Kidney (tissue), 14 donors: ENCODE results near the gene LRRC2. TPM values are rescaled to one million over a fixed set of nuclear protein-coding genes. Genes with fewer than 3 reads are reported as not detected.
"Not testable (repeated sequence)": the region's sequence is repeated elsewhere in the genome, so short reads cannot be mapped to it uniquely, and the experiment has no call there.

Experiments
- DNase-seq, 5 donors: peaks; one replicate each; pipeline ENCODE4 v3.0.0-alpha.2; 2013 to 2020
- FAIRE-seq: peaks from 2 replicates; lab custom pipeline; 2012; peaks lifted over from hg19 to GRCh38; lab: Jason Lieb, UNC
- H3K27ac ChIP-seq, 2 donors: one replicate each; pipeline ENCODE4 v1.7.0; 2013; ENCODE audit warnings: low read depth in 2 of 2, low read length in 2 of 2, inconsistent platforms in 1 of 2
- H3K27me3 ChIP-seq: one replicate; pipeline ENCODE4 v1.7.1; 2013; ENCODE audit warnings: low read length, inconsistent platforms; ENCODE audit not compliant: control insufficient read depth, insufficient read depth
- H3K36me3 ChIP-seq, 3 donors: one replicate each; pipeline versions ENCODE4 v1.7.0 to v1.7.1; 2013; ENCODE audit warnings: low read length in 3 of 3, control low read depth in 1 of 3, inconsistent platforms in 1 of 3; ENCODE audit not compliant: insufficient read depth in 3 of 3, control insufficient read depth in 2 of 3
- H3K4me1 ChIP-seq, 3 donors: one replicate each; pipeline versions ENCODE4 v1.7.0 to v1.7.1; 2013; ENCODE audit warnings: low read length in 3 of 3, inconsistent platforms in 1 of 3, low read depth in 1 of 3; ENCODE audit not compliant: control insufficient read depth in 2 of 3, insufficient read depth in 2 of 3
- H3K4me3 ChIP-seq, 3 donors: one replicate each; pipeline versions ENCODE4 v1.7.0 to v1.8.1; 2013; ENCODE audit warnings: low read length in 3 of 3, control low read depth in 1 of 3, inconsistent platforms in 1 of 3
- H3K9ac ChIP-seq, 3 donors: one replicate each; pipeline versions ENCODE4 v1.7.0 to v1.7.1; 2013; ENCODE audit warnings: low read length in 3 of 3, control low read depth in 1 of 3, inconsistent platforms in 1 of 3
- H3K9me3 ChIP-seq, 3 donors: one replicate each; pipeline versions ENCODE4 v1.7.0 to v1.7.1; 2013; ENCODE audit warnings: low read length in 3 of 3, control low read depth in 1 of 3, inconsistent platforms in 1 of 3; ENCODE audit not compliant: control insufficient read depth in 2 of 3, insufficient read depth in 1 of 3
- intact Hi-C: fragments of 100-400 bp; cut with DNase I; formaldehyde crosslinking; loops from one replicate; pipeline ENCODE4 v1.11.1; 2022
- polyA plus RNA-seq: library from polyadenylated mRNA; stranded (reverse); fragments of 350-450 nt; fragmentation: Illumina TruSeq; extraction: RNeasy Lipid Tissue Mini Kit (QIAGEN cat#74804); gene quantifications from one replicate; pipeline ENCODE4 v1.2.3, GENCODE V29; 2014; ENCODE audit warnings: low read depth, low replicate concordance; ENCODE audit not compliant: insufficient read depth
- total RNA-seq: library from RNA; stranded (reverse); fragmentation: NEBNext Ultra II Directional; extraction: Animal tissue kit (Norgen Biotek cat#: 25700); gene quantifications from one replicate; pipeline ENCODE4 v1.2.1, GENCODE V29; 2021
- TF ChIP-seq, protein P1 (sequence below): IDR thresholded peaks from 3 replicates; pipeline ENCODE4 v1.5.1; 2012; ENCODE audit warnings: mild to moderate bottlenecking, moderate library complexity, borderline replicate concordance; ENCODE audit not compliant: insufficient read depth; ENCODE audit errors: extremely low read depth
- donor health status: control.
- donor health status: control.
- donor health status: control.
- donor health status: control.
- donor health status: control.
- donor health status: DM: yes; HTN: yes; CAD: no.
- donor health status: Normal renal cell carcinoma (clear cell type).

The LRRC2 gene
- total and polyA plus RNA-seq, 2 donors from 2014 or later: 3.4 to 7.5 TPM

DNA sequence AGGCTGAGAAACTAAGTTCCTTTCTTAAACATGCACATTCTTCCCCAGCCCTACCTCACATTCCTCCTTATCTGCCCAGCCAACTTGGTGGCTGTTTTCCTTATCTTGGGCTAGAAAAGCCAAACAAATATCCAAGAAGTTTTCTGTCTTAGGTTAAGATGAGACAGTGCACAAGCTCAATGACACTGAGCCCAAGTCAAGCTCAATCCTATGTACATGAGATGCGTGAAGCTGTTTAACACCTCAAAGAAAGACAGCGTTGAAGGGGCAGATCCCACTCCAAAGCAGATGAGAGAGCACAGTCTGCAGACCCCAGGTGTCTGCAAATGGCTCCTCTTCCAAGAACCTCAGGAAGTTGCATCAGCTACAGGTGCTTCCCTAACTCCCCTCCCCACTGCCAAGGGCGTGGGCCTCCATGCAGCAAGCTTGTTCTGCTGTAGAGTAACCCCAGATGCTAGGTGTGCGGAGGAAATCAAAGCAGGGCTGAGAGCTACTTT, 16.6 kb downstream of the LRRC2 start:
- Histone ChIP-seq H3K27me3 (no peaks in the 10 kb centered on the region), H3K9ac (no peak overlapping the region), H3K4me1 (no peaks in the 10 kb centered on the region), H3K27ac (no peak overlapping the region), H3K4me3 (no peak overlapping the region), H3K36me3 (no peaks in the 10 kb centered on the region), H3K9me3 (no peaks in the 10 kb centered on the region)
- DNase-seq (no peak), FAIRE-seq (no peak)
- intact Hi-C loops: no loop called here
- TF ChIP-seq, protein P1, sequence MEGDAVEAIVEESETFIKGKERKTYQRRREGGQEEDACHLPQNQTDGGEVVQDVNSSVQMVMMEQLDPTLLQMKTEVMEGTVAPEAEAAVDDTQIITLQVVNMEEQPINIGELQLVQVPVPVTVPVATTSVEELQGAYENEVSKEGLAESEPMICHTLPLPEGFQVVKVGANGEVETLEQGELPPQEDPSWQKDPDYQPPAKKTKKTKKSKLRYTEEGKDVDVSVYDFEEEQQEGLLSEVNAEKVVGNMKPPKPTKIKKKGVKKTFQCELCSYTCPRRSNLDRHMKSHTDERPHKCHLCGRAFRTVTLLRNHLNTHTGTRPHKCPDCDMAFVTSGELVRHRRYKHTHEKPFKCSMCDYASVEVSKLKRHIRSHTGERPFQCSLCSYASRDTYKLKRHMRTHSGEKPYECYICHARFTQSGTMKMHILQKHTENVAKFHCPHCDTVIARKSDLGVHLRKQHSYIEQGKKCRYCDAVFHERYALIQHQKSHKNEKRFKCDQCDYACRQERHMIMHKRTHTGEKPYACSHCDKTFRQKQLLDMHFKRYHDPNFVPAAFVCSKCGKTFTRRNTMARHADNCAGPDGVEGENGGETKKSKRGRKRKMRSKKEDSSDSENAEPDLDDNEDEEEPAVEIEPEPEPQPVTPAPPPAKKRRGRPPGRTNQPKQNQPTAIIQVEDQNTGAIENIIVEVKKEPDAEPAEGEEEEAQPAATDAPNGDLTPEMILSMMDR: no peak

DNA sequence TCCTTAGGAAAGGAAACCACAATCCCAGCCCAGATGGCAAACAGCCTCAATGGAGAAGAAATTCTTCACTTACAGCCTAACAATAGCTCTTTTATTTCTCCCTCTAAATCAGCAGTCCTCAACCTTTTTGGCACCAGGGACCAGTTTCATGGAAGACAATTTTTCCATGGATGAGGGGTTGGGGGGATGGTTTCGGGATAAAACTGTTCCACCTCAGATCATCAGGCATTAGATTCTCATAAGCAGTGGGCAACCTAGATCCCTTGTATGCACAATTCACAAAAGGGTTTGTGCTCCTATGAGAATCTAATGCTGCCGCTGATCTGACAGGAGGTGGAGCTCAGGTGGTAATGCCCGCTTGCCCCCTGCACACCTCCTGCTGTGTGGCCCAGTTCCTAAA, 17.5 kb downstream of the LRRC2 start:
- H3K36me3 ChIP-seq, H3K9ac ChIP-seq, H3K27me3 ChIP-seq, H3K27ac ChIP-seq, FAIRE-seq, DNase-seq, H3K9me3 ChIP-seq, intact Hi-C loops, H3K4me3 ChIP-seq, H3K4me1 ChIP-seq: not testable (repeated sequence)

DNA sequence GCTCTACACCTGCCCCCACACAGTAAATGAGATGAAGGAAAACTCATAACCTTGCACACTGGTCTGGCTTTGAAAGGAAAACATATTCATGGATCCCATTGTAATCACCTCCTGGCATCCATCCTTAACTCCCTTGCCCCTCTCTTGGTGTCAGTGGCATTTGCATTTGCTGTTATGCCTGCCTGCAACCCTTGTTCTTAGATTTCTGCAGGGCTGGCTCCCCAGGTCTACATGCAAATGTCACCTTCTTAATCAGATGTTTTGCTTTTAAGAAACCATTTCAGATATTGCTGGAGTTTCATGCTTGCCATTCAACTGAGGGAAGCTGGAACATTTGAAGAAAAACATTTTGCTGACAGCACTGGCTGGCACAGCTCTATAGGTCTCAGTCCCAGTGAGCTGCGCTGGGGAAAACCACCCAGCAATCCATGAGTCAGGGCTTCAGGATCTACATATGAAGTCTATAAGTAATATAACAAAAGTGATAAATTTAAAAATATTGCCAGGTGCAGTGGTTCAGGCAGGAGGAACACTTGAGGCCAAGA, 19.1 kb downstream of the LRRC2 start:
- no peak overlapping the region for H3K9ac ChIP-seq
- TF ChIP-seq, protein P1: no peak
- no peaks in the 10 kb centered on the region for H3K27me3 ChIP-seq
- H3K4me1 ChIP-seq: no peaks in the 10 kb centered on the region
- no peaks in the 10 kb centered on the region for H3K9me3 ChIP-seq
- intact Hi-C loops: no loop called here
- no peak for FAIRE-seq
- H3K27ac ChIP-seq: no peak overlapping the region
- H3K36me3 ChIP-seq: no peaks in the 10 kb centered on the region
- no peak for DNase-seq
- no peak overlapping the region for H3K4me3 ChIP-seq

DNA sequence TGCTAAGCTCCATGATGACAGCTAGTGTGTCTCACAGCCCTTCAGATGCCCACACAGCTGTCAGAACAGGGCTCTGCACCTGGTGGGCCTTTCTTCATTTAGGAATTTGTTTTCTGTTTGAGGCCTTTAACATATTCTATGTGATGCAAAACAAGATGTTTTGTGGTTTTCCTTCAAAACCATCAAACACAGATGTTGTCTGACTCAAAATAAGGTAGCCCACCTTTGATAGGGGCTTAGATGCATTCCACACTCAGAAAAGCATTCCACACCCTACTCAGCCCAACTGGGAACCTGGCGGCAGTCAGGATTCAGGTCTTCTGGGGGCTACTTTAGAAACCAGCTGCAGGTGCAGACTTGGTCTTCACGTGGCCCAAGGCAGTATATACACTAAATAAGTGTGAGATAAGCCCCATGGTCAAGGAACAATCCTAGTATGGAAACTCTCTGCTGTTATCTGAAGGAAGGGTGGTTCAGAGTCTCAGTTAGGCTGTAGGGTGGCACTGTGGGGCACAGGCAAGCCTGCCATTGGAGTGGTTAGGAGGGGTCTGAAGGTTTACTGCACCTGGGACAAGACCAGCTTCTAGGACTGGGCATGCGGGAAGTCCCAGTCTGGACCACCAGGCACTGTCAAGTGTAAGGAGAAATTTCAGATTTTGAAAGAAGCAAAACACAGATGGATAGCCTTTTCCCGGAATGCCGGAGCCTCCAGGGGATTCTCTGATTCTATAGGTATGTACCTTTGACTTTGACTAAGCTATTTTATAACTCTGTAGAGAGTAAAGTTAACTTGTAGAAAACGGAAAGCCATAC, 20.1 kb downstream of the LRRC2 start:
- H3K27me3 ChIP-seq: no peaks in the 10 kb centered on the region
- TF ChIP-seq, protein P1: no peak
- no peak for FAIRE-seq
- intact Hi-C loops: no loop called here
- H3K36me3 ChIP-seq: no peaks in the 10 kb centered on the region
- no peak overlapping the region for H3K27ac ChIP-seq
- H3K9me3 ChIP-seq: no peaks in the 10 kb centered on the region
- no peak for DNase-seq
- H3K4me1 ChIP-seq: no peaks in the 10 kb centered on the region
- H3K4me3 ChIP-seq: no peak overlapping the region
- H3K9ac ChIP-seq: no peak overlapping the region
